ENCODE data around the gene STT3B. TPM values are rescaled to one million over a fixed set of nuclear protein-coding genes. Genes with fewer than 3 reads are reported as not detected.
A peak's percentile ranks its signal among the peaks of the same experiment; 100 is the strongest.

The STT3B gene
- total and polyA plus RNA-seq, 8 donors = 127 to 176 (median 160) TPM

- Histone ChIP-seq H3K27ac (peak overlapping the region in 1 of 2 donors; percentile 3), H3K27me3 (no peaks in the 10 kb centered on the region), H3K9me3 (peaks cover 0 to 5% of the 10 kb centered on the region in 2 donors), H3K4me1 (peaks cover 0 to 58% of the 10 kb centered on the region in 2 donors), H3K36me3 (no peaks in the 10 kb centered on the region), H3K4me3 (no peak overlapping the region)
- TF ChIP-seq CTCF (IDR thresholded peaks at IDR 0.05) = no peak
- ATAC-seq = peak; percentile 36
- no peak for DNase-seq
- intact Hi-C loops (cut with DNase I) = no loop called here
Measured at GRCh38 chr3:31565288-31565687, 32.6 kb downstream of the STT3B start.

GRCh38 chr3:31567036-31567435, 34.3 kb downstream of the STT3B start:
- DNase-seq (no peak), ATAC-seq (peak; percentile 13)
- intact Hi-C loops (cut with DNase I) = no loop called here
- no peaks in the 10 kb centered on the region for H3K9me3 ChIP-seq
- no peak for TF ChIP-seq CTCF (IDR thresholded peaks at IDR 0.05)
- peaks cover 0 to 49% of the 10 kb centered on the region in 2 donors for H3K4me1 ChIP-seq
- H3K27me3 ChIP-seq = no peaks in the 10 kb centered on the region
- no peak overlapping the region for H3K4me3 ChIP-seq
- no peaks in the 10 kb centered on the region for H3K36me3 ChIP-seq
- H3K27ac ChIP-seq = no peak overlapping the region

- no peak overlapping the region for H3K27ac ChIP-seq
- H3K4me3 ChIP-seq = no peak overlapping the region
- H3K36me3 ChIP-seq = no peaks in the 10 kb centered on the region
- no peak for TF ChIP-seq CTCF (IDR thresholded peaks at IDR 0.05)
- peaks cover 0 to 52% of the 10 kb centered on the region in 2 donors for H3K4me1 ChIP-seq
- intact Hi-C loops (cut with DNase I) = no loop called here
- ATAC-seq (no peak), DNase-seq (no peak)
- H3K9me3 ChIP-seq = no peaks in the 10 kb centered on the region
- H3K27me3 ChIP-seq = no peaks in the 10 kb centered on the region
Measured at GRCh38 chr3:31568649-31569048, 35.9 kb downstream of the STT3B start.

- H3K4me3 ChIP-seq = no peak overlapping the region
- intact Hi-C loops (cut with DNase I) = no loop called here
- H3K36me3 ChIP-seq = no peaks in the 10 kb centered on the region
- H3K27me3 ChIP-seq = no peaks in the 10 kb centered on the region
- no peak overlapping the region for H3K27ac ChIP-seq
- ATAC-seq = no peak
- DNase-seq = no peak
- H3K4me1 ChIP-seq = peaks cover 0 to 39% of the 10 kb centered on the region in 2 donors
- no peaks in the 10 kb centered on the region for H3K9me3 ChIP-seq
- no peak for TF ChIP-seq CTCF (IDR thresholded peaks at IDR 0.05)
Measured at GRCh38 chr3:31571325-31571724, 38.6 kb downstream of the STT3B start.

GRCh38 chr3:31572236-31573004, 39.7 kb downstream of the STT3B start:
- no peak for TF ChIP-seq CTCF (IDR thresholded peaks at IDR 0.05)
- DNase-seq = no peak
- no peaks in the 10 kb centered on the region for H3K27me3 ChIP-seq
- ATAC-seq = no peak
- no peak overlapping the region for H3K4me3 ChIP-seq
- peaks cover 0 to 39% of the 10 kb centered on the region in 2 donors for H3K4me1 ChIP-seq
- H3K36me3 ChIP-seq = no peaks in the 10 kb centered on the region
- no peak overlapping the region for H3K27ac ChIP-seq
- no peaks in the 10 kb centered on the region for H3K9me3 ChIP-seq
- intact Hi-C loops (cut with DNase I) = no loop called here
